Activated CD4-positive, alpha-beta memory T cell treated with anti-CD3 and anti-CD28 coated beads for 36 hours (primary cell): ENCODE data around the gene RCN2. TPM values are rescaled to one million over a fixed set of nuclear protein-coding genes. Genes with fewer than 3 reads are reported as not detected.

Experiments used
- CTCF ChIA-PET: fragments of 350-600 bp; sonication (Branson Sonifier 250); formaldehyde crosslinking; loops from one replicate; lab custom pipeline; 2021; ENCODE audit warnings: antibody characterized with exemption, inconsistent platforms; lab: Charles Lee
- POLR2A ChIA-PET: fragments of 350-600 bp; sonication (Branson Sonifier 250); formaldehyde crosslinking; loops from one replicate; lab custom pipeline; 2021; ENCODE audit warnings: antibody characterized with exemption; lab: Charles Lee
- DNase-seq: peaks from one replicate; pipeline ENCODE4 v3.0.0-alpha.2; 2020
- H3K27ac Mint-ChIP-seq: one replicate; pipeline ENCODE4 v1.8.0; 2021; ENCODE audit warnings: mixed read lengths
- H3K27me3 Mint-ChIP-seq: one replicate; pipeline ENCODE4 v1.8.0; 2021; ENCODE audit warnings: mixed read lengths
- H3K36me3 Mint-ChIP-seq: one replicate; pipeline ENCODE4 v1.8.0; 2021; ENCODE audit warnings: mixed read lengths
- H3K4me1 Mint-ChIP-seq: one replicate; pipeline ENCODE4 v1.8.0; 2021; ENCODE audit warnings: low read depth, mixed read lengths
- H3K4me3 Mint-ChIP-seq: one replicate; pipeline ENCODE4 v1.8.0; 2021; ENCODE audit warnings: mild to moderate bottlenecking, mixed read lengths
- H3K9me3 Mint-ChIP-seq: one replicate; pipeline ENCODE4 v1.8.0; 2021; ENCODE audit warnings: mixed read lengths
- intact Hi-C: fragments of 100-400 bp; cut with micrococcal nuclease; formaldehyde crosslinking; loops from one replicate; pipeline ENCODE4 v1.15.1; 2023
- total RNA-seq, 2 experiments: library from RNA; stranded (reverse); gene quantifications; one replicate each; pipeline ENCODE4 v1.2.3, GENCODE V29; 2021

The RCN2 gene
- total RNA-seq, 2 experiments from 2014 or later: 27.0 to 27.6 TPM

GRCh38 chr15:76996076-76996525 is 64.6 kb downstream of the RCN2 start:
- peaks cover 64% of the 10 kb centered on the region for H3K4me1 Mint-ChIP-seq
- ChIA-PET CTCF (interaction anchor here (1.2 to 3.2 kb wide), 4 partner anchors 17 to 27 kb away, joined by 4 to 21 read pairs (median 6); no protein-coding TSS in a partner anchor), POLR2A (interaction anchor here (3.2 to 5.0 kb wide), 4 partner anchors 8 to 26 kb away, joined by 18 to 34 read pairs (median 24); no protein-coding TSS in a partner anchor)
- no peak for DNase-seq
- H3K9me3 Mint-ChIP-seq: no peaks in the 10 kb centered on the region
- H3K36me3 Mint-ChIP-seq: peaks cover 45% of the 10 kb centered on the region
- peak overlapping the region; percentile 99 for H3K27ac Mint-ChIP-seq
- H3K27me3 Mint-ChIP-seq: no peaks in the 10 kb centered on the region
- intact Hi-C loops: loop anchor here (5.0 kb wide), 2 partner anchors 426 to 1544 kb away; partner anchors contain the start of genes HMG20A, PEAK1 and SIN3A
- H3K4me3 Mint-ChIP-seq: peak overlapping the region; percentile 92

- CTCF ChIA-PET: interaction anchor here (1.2 to 3.2 kb wide), 6 partner anchors 9 to 27 kb away, joined by 4 to 21 read pairs (median 9); no protein-coding TSS in a partner anchor
- intact Hi-C loops: loop anchor here (1.0 to 5.0 kb wide), 5 partner anchors 8 to 1544 kb away; partner anchors contain the start of genes HMG20A, PEAK1 and SIN3A
Measured at GRCh38 chr15:76996526-76997401, 65.2 kb downstream of the RCN2 start.

GRCh38 chr15:76998663-76999285 is 67.2 kb downstream of the RCN2 start:
- DNase-seq: peak; percentile 49
- no peaks in the 10 kb centered on the region for H3K9me3 Mint-ChIP-seq
- ChIA-PET CTCF (interaction anchor here (0.5 to 3.2 kb wide), 8 partner anchors 10 to 1795 kb away, joined by 3 to 21 read pairs (median 7); no protein-coding TSS in a partner anchor), POLR2A (interaction anchor here (0.9 to 5.0 kb wide), 4 partner anchors 9 to 23 kb away, joined by 5 to 34 read pairs (median 12); no protein-coding TSS in a partner anchor)
- peak overlapping the region; percentile 99 for H3K27ac Mint-ChIP-seq
- intact Hi-C loops: loop anchor here (5.0 kb wide), 2 partner anchors 424 to 1546 kb away; partner anchors contain the start of genes HMG20A, PEAK1 and SIN3A
- H3K4me1 Mint-ChIP-seq: peaks cover 78% of the 10 kb centered on the region
- peaks cover 54% of the 10 kb centered on the region for H3K36me3 Mint-ChIP-seq
- H3K4me3 Mint-ChIP-seq: peak overlapping the region; percentile 92
- no peaks in the 10 kb centered on the region for H3K27me3 Mint-ChIP-seq

More at GRCh38 chr15:76996526-76997401, 65.2 kb downstream of the RCN2 start:
- POLR2A ChIA-PET: interaction anchor here (1.3 to 5.0 kb wide), 6 partner anchors 9 to 26 kb away, joined by 4 to 34 read pairs (median 20); no protein-coding TSS in a partner anchor
- peak; percentile 86 for DNase-seq
- no peaks in the 10 kb centered on the region for H3K9me3 Mint-ChIP-seq
- H3K27me3 Mint-ChIP-seq: no peaks in the 10 kb centered on the region
- H3K36me3 Mint-ChIP-seq: peaks cover 49% of the 10 kb centered on the region
- peak overlapping the region; percentile 92 for H3K4me3 Mint-ChIP-seq
- peak overlapping the region; percentile 99 for H3K27ac Mint-ChIP-seq
- peaks cover 70% of the 10 kb centered on the region for H3K4me1 Mint-ChIP-seq

- H3K9me3 Mint-ChIP-seq: no peaks in the 10 kb centered on the region
- peak overlapping the region; percentile 29 for H3K4me3 Mint-ChIP-seq
- no peaks in the 10 kb centered on the region for H3K27me3 Mint-ChIP-seq
- H3K4me1 Mint-ChIP-seq: peaks cover 79% of the 10 kb centered on the region
- peak overlapping the region; percentile 18 for H3K27ac Mint-ChIP-seq
- POLR2A ChIA-PET: interaction anchor here (5.0 kb wide), 1 partner anchor 12 kb away, joined by 34 read pairs; no protein-coding TSS in a partner anchor
- peaks cover 62% of the 10 kb centered on the region for H3K36me3 Mint-ChIP-seq
- CTCF ChIA-PET: no interaction called here
- DNase-seq: no peak
- intact Hi-C loops: loop anchor here (5.0 kb wide), 2 partner anchors 422 to 1548 kb away; partner anchors contain the start of genes HMG20A, PEAK1 and SIN3A
Measured at GRCh38 chr15:76999996-77000395, 68.4 kb downstream of the RCN2 start.

GRCh38 chr15:77001351-77001750 is 69.8 kb downstream of the RCN2 start:
- Mint-ChIP-seq H3K4me1 (peaks cover 90% of the 10 kb centered on the region), H3K9me3 (no peaks in the 10 kb centered on the region), H3K36me3 (peaks cover 55% of the 10 kb centered on the region), H3K27ac (peak overlapping the region; percentile 55), H3K4me3 (peak overlapping the region; percentile 10), H3K27me3 (no peaks in the 10 kb centered on the region)
- intact Hi-C loops: no loop called here
- POLR2A ChIA-PET: no interaction called here
- no peak for DNase-seq
- CTCF ChIA-PET: interaction anchor here (1.5 kb wide), 1 partner anchor 28 kb away, joined by 4 read pairs; no protein-coding TSS in a partner anchor

- intact Hi-C loops: no loop called here
- CTCF ChIA-PET: interaction anchor here (1.5 kb wide), 1 partner anchor 29 kb away, joined by 4 read pairs; no protein-coding TSS in a partner anchor
- no peaks in the 10 kb centered on the region for H3K9me3 Mint-ChIP-seq
Measured at GRCh38 chr15:77001966-77002365, 70.4 kb downstream of the RCN2 start.

GRCh38 chr15:77002436-77002835 is 70.9 kb downstream of the RCN2 start:
- Mint-ChIP-seq H3K4me1 (peaks cover 93% of the 10 kb centered on the region), H3K27ac (peak overlapping the region; percentile 85), H3K9me3 (no peaks in the 10 kb centered on the region), H3K36me3 (peaks cover 51% of the 10 kb centered on the region), H3K4me3 (peak overlapping the region; percentile 45), H3K27me3 (no peaks in the 10 kb centered on the region)
- CTCF ChIA-PET: interaction anchor here (2.3 kb wide), 1 partner anchor 28 kb away, joined by 12 read pairs; no protein-coding TSS in a partner anchor
- POLR2A ChIA-PET: interaction anchor here (1.2 to 1.5 kb wide), 2 partner anchors 11 to 21 kb away, joined by 4 to 10 read pairs; no protein-coding TSS in a partner anchor
- intact Hi-C loops: no loop called here
- DNase-seq: no peak

More at GRCh38 chr15:77001966-77002365, 70.4 kb downstream of the RCN2 start:
- POLR2A ChIA-PET: no interaction called here
- Mint-ChIP-seq H3K27me3 (no peaks in the 10 kb centered on the region), H3K4me1 (peaks cover 96% of the 10 kb centered on the region), H3K4me3 (peak overlapping the region; percentile 9), H3K27ac (peak overlapping the region; percentile 75), H3K36me3 (peaks cover 54% of the 10 kb centered on the region)
- DNase-seq: no peak

GRCh38 chr15:77002954-77003912 is 71.7 kb downstream of the RCN2 start:
- CTCF ChIA-PET: interaction anchor here (0.9 to 2.3 kb wide), 2 partner anchors 10 to 29 kb away, joined by 3 to 12 read pairs; no protein-coding TSS in a partner anchor
- peak overlapping the region; percentile 85 for H3K27ac Mint-ChIP-seq
- H3K36me3 Mint-ChIP-seq: peaks cover 49% of the 10 kb centered on the region

More at GRCh38 chr15:77002954-77003912, 71.7 kb downstream of the RCN2 start:
- H3K27me3 Mint-ChIP-seq: no peaks in the 10 kb centered on the region
- intact Hi-C loops: loop anchor here (1.0 kb wide), 3 partner anchors 9 to 15 kb away; no protein-coding TSS in a partner anchor
- DNase-seq: peak; percentile 91
- peak overlapping the region; percentile 45 for H3K4me3 Mint-ChIP-seq
- H3K4me1 Mint-ChIP-seq: peaks cover 91% of the 10 kb centered on the region
- H3K9me3 Mint-ChIP-seq: no peaks in the 10 kb centered on the region
- POLR2A ChIA-PET: interaction anchor here (0.7 to 1.8 kb wide), 4 partner anchors 10 to 20 kb away, joined by 4 to 11 read pairs (median 7); no protein-coding TSS in a partner anchor
